NCI-H2107 treated with DMSO at 0.1 percent for 48 hours (cell line): ENCODE data around the gene WNT2B.
A peak's percentile ranks its signal among the peaks of the same experiment; 100 is the strongest.
"Not testable (repeated sequence)": the region's sequence is repeated elsewhere in the genome, so short reads cannot be mapped to it uniquely, and the experiment has no call there.

Source experiments
- DNase-seq: peaks from one replicate; lab custom pipeline; 2025; ENCODE audit not compliant: unreplicated experiment; lab: John Stamatoyannopoulos, UW

The WNT2B gene

DNA sequence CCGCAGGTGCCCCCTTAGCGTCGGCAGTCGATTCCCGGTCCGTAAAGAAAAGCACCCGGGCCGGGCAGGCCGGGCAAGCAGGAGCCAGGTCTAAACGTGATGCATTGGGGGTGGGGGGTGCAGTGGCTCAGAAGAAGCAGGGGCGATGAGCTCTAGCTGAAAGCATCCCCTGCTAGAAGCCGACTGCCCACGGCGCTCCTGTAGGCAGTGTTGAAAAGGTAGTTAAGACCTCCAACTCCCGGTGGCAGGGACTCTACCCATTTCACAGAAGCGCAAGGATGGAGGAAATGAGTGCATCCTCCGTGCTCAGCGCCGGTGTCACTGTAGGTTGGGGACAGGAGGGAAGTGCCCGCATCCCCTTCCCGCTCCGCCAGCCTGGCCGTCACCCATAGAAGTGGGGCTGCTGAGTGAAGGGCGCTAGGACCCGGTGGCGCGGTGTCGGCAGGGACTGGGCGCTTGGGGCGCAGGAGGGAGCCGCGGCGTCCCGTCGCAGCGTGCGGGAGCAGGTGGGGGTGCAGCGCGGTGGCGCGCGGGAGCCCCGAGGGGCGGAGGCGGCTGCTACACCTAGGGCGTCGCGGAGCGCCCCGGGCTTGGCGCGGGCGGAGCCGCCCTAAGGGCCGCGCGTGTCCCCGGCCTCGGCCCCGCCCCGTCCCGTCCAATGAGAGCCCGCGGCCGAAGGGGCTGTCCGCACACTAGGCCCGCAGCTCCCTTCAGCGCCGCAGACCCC lies at the start of gene WNT2B:
Gene WNT2B (plus strand): TSS at position 688 of the 727 bp plus-strand sequence. CDS start 298 bp downstream, outside the sequence.
- no peak for DNase-seq

GRCh38 chr1:112460615-112461014 lies 48.1 kb upstream of the WNT2B start:
- no peak for DNase-seq

GRCh38 chr1:112461200-112461871 lies 47.4 kb upstream of the WNT2B start:
- no peak for DNase-seq

GRCh38 chr1:112462953-112463279 lies 45.8 kb upstream of the WNT2B start:
- no peak for DNase-seq

GRCh38 chr1:112464501-112464900 lies 44.3 kb upstream of the WNT2B start:
- DNase-seq, result no peak

GRCh38 chr1:112465122-112465521 lies 43.6 kb upstream of the WNT2B start:
- DNase-seq, result no peak

- peak; percentile 65 for DNase-seq
Observed at GRCh38 chr1:112466078-112466660, 42.6 kb upstream of the WNT2B start.

DNA sequence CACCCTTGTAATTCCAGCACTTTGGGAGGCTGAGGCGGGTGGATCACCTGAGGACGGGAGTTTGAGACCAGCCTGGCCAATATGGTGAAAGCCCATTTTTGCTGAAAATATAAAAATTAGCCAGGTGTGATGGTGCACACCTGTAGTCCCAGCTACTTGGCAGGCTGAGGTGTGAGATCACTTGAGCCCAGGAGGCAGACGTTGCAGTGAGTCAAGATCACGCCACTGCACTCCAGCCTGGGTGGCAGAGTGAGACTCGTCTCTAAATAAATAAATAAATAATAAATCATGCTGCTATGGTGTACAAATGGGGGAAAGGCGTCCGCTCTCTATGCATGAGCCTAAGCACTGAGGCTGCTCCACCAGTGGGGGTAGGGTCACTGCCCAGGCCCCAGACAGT lies 38.4 kb upstream of the WNT2B start:
- DNase-seq, result not testable (repeated sequence)

DNA sequence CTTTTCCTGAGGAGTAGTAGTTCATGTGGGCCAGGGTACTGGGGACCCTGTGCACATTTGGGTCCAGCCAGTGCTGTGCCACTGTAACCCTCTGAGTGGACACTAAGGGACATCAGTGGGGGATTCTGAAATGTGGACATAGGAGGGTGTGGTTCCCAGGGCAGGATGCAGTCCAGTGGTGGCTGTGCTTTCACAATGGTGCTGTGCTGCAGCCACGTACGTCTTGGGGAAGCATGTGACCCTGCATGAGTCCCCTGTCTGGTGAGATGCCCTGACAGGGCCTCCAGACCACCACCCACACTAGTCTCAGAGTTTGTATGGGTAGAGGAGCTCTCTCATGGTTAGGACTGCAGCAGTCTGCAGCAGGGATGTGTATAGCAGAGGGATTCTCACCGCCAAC lies 37.8 kb upstream of the WNT2B start:
- DNase-seq, result no peak

GRCh38 chr1:112472142-112472541 lies 36.6 kb upstream of the WNT2B start:
- DNase-seq, result no peak

- DNase-seq, result no peak
Observed at GRCh38 chr1:112477550-112477949, 31.2 kb upstream of the WNT2B start.

DNA sequence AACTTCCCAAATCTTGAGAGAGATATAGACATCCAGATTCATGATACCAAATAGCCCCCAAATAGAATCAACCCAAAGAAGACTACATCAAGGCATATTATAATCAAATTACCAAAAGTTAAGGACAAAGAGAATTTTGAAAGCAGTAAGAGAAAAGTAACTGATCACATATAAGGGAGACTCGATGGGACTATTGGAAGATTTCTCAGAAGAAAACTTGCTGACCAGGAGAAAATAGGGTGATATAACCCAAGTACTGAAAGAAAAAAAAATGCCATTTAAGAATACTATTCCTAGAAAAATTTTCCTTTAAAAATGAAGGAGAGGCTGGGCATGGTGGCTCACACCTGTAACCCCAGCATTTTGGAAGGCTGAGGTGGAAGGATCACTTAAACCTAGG lies 30.5 kb upstream of the WNT2B start:
- DNase-seq, result no peak

DNA sequence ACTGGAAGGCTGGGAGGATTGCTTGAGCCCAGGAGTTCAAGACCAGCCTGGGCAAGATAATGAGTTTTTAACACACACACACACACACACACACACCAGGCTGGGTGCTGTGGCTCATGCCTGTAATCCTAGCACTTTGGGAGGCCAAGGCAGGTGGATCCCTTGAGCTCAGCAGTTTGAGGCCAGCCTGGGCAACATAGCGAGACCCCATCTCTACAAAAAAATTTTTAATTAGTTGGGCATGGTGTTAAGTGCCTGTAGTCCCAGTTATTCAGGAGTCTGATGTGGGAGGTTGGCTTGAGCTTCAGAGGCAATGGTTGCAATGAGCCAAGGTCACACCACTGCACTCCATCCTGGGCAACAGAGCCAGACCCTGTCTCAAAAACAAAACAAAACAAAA lies 22.7 kb upstream of the WNT2B start:
- DNase-seq, result not testable (repeated sequence)

DNA sequence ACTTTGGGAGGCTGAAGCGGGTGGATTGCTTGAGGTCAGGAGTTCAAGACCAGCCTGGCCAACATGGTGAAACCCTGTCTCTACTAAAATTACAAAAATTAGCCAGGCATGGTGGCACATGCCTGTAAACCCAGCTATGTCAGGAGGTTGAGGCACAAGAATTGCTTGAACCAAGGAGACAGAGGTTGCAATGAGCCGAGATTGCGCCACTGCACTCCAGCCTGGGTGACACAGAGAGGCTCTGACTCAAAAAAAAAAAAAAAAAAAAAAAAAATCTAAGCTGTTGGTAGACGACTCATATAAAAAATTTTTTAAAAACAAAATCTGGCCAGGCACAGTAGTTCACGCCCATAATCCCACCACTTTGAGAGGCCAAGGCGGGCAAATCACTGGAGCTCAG lies 21.1 kb upstream of the WNT2B start:
- DNase-seq, result not testable (repeated sequence)

- no peak for DNase-seq
Observed at GRCh38 chr1:112488141-112488540, 20.6 kb upstream of the WNT2B start.

GRCh38 chr1:112492076-112492475 lies 16.7 kb upstream of the WNT2B start:
- no peak for DNase-seq

DNA sequence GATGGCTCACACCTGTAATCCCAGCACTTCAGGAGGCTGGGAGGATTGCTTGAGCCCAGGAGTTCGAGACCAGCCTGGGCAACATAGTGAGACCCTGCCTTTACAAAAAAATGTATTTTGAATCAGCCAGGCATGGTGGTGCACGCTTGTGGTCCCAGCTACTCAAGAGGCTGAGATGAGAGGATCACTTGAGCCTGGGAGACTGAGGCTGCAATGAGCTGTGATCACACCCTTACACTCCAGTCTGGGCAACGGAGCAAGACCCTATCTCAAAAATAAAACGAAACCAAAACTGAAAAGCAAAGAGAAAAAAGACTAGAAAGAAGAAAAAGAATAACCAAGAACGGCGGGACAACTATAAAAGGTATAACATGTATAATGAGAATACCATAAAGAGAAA lies 15.4 kb upstream of the WNT2B start:
- no peak for DNase-seq

DNA sequence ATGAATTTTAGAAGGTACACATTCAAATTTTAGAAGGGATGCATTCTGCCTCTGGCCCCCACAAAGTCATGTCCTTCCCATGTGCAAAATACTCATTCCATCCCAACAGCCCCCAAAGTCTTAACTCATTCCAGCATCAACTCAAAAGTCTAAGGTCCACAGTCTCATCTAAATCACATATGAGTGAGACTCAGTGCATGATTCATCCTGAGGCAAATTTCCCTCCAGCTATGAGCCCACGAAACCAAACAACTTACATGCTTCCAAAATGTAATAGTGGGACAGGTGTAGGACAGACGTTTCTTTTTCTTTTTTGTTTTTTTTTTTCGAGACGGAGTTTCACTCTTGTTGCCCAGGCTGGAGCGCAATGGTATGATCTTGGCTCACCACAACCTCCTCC lies 12.5 kb upstream of the WNT2B start:
- DNase-seq, result no peak

- DNase-seq, result peak; percentile 51
Observed at GRCh38 chr1:112501810-112502641, 6.7 kb upstream of the WNT2B start.

DNA sequence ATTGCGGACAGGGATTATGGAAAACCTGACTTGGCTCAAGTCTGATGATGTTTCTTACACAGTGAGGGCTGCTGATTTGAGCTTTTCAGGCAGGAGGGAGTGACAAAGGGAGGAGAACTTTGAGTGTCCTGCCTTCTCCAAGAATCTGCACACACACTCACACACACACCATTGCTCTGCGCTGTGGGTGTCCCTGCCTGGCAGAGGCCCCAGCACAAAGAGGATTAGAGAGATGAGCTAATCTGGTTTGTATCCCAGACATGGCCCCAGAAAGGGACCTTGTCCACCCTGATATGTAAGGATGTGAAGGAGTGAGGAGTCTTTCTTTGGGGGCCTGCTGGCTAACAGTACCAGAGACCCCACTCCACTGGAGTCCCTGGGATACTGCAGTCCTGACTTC lies 5.9 kb upstream of the WNT2B start:
- DNase-seq, result no peak

DNA sequence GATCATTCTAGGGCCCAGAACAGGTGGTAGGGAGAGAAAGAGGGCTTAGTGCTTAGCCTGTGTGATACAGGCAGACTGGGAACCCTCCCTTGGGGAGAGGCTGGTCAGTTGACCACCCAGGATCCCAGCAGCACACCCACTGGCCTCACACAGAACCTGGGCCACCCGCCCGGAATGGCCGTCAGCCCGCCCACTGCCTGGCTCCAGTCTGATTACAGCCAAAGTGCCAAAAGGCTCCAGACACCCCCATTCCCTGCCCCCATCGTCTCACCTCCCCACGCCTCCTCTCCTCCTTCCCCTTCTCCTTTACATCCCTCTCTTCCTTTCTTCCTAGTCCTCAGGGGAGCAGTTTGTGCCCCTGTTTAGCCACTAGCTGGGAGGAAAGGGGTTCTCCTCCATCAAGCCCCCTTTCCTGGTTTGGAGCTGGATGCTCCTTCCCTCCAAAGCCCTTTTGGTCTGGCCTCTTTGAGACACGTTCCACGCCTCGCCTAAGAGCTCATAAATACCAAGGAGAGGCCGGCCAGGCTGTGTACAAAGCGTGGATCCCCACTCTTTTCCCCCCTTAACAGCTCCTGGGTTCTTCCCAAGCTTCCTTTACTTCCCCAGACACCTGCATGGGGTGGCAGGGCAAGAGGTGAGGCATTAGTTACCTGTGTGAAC lies 4.6 kb upstream of the WNT2B start:
- DNase-seq, result no peak
